GM18517 (cell line): Measurements from ENCODE around the gene ST6GALNAC3.
"Not testable (repeated sequence)": the region's sequence is repeated elsewhere in the genome, so short reads cannot be mapped to it uniquely, and the experiment has no call there.

Source experiments
- ATAC-seq: cut with Tn5 transposase; IDR thresholded peaks from one replicate; pipeline ENCODE4 v1.9.1; 2021; ENCODE audit warnings: mild to moderate bottlenecking, moderate library complexity; ENCODE audit not compliant: unreplicated experiment

Gene ST6GALNAC3

GRCh38 chr1:76074321-76075187 lies at the start of gene ST6GALNAC3:
Gene ST6GALNAC3, plus strand, starts transcription at chr1:76074746.
- peak; percentile 80 for ATAC-seq

DNA sequence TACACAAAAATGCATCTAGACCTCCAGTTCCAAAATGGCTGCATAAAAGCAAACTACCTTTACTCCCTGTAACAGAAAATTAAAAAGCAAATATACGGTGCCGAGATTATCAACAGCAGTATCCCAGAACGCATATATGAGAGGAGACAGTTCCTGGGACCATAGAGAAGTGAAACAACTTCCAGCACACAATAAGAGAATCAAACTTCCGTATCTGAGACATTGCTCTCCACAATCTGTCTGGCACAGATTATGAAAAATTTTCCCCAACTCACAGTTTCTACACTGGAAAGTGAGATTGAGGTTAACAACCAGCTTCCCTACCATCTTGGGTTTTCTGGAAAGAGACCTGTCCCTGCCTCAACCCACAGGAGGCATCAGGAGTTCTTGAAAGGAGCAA lies 47.2 kb upstream of the ST6GALNAC3 start:
- ATAC-seq: no peak

DNA sequence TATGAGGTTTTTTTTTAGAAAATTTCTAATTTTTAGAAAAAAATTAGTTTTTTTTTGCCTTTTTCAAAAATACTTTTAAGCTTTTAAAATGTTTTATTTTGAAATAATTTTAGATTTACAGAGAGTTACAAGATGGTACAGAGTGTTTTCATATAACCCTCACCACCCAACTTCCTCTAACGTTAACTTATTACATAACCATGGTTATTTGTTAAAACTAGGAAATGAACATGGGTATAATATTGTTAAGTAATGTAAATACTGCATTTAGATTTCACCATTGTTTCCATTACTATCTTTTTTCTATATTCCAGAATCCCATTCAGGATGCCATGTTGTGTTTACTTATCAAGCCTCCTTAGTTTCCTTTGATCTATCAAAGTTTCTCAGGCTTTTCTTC lies 45.2 kb upstream of the ST6GALNAC3 start:
- no peak for ATAC-seq

DNA sequence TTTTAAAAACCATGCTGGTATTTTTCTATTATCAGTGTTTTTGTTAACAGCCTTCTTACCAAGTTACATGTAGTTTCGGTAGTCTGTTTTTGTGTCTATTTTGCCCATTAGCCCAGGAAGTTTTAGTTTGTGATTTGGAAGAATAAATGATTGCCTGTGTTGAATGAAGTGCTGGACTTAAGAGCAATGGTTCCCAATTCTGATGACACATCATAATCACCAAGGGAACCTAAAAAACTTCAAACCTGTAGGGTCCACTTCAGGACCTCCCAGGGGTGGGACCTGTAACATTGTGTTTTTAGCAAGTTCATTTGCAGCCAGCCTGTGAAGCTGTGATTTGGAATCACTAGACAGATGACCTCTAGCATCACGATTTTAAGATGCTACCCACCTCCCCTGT lies 43.0 kb upstream of the ST6GALNAC3 start:
- ATAC-seq: no peak

DNA sequence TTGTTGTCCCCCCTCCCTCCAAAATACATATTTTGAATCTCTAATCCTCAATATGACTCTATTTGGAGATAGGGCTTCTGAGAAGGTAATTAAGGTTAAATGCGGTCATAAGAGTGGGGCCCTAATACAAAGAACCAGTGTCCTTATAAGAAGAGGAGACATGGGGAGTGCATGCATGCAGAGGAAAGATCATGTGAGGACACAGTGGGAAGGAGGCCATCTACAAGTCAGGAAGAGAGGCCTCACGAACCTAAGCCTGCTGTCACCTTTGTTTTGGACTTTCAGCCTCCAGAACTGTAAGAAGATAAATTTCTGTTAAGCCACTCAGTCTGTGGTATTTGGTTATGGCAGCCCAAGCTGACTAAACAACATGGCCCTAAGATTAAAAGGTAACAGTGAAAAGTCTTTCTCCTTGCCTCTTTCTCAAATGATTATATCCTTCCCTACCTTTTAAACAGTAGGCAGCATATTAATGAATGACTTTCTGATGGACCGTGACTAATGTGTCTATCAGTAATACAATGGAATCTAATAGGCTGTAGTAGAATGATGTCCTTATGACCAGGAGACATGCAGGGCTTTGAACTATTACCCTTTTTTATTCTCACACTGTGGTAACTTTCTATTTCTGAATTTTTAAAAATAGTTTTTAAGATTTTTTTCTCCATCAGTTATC lies 40.6 kb upstream of the ST6GALNAC3 start:
- no peak for ATAC-seq

- no peak for ATAC-seq
Measured at GRCh38 chr1:76035053-76035452, 39.5 kb upstream of the ST6GALNAC3 start.

DNA sequence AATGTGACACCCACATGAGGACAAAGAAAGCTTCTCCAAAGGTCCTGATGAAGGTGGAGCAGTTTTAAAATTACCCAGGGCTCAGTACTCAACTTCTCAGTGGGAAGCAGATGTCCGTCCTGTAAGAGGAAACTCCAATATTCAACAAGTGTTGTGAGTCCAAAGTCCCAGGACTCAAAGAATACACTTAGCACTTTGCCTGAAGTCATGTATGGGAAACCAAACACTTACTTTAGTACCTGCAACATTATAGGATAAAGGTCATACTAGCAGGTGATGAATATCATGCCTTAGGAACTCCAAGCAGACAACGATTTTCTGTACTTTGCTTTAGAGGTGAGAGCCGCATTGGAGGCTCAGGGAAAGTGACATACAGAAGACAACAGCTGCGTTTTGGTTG lies 37.2 kb upstream of the ST6GALNAC3 start:
- no peak for ATAC-seq

GRCh38 chr1:76038287-76039004 lies 36.1 kb upstream of the ST6GALNAC3 start:
- no peak for ATAC-seq

DNA sequence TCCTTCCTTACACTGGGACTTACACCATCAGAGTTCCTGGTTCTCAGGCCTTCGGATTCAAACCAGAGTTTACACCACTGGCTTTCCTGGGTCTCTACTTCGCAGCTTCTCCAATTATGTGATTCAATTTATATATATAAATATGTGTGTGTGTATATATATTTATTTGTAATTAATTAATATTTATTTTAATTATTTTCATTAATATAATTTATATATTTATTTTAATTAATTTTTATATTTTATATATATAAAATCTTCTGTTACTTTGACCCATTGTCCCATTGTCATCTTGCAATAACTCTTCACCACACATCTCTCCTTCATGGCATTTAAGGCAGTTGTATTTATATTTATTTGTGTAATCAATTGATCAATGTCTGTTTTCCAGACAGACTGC lies 28.4 kb upstream of the ST6GALNAC3 start:
- ATAC-seq: no peak

GRCh38 chr1:76048219-76048618 lies 26.3 kb upstream of the ST6GALNAC3 start:
- ATAC-seq: no peak

GRCh38 chr1:76048926-76049325 lies 25.6 kb upstream of the ST6GALNAC3 start:
- no peak for ATAC-seq

GRCh38 chr1:76049498-76049897 lies 25.0 kb upstream of the ST6GALNAC3 start:
- no peak for ATAC-seq

DNA sequence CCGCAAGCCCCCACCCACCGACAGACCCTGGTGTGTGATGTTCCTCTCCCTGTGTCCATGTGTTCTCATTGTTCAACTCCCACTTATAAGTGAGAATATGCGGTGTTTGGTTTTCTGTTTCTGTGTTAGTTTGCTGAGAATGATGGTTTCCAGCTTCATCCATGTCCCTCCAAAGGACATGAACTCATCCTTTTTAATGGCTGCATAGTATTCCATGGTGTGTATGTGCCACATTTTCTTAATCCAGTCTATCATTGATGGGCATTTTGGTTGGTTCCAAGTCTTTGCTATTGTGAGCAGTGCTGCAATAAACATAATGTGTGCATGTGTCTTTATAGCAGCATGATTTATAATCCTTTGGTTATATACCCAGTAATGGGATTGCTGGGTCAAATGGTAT lies 24.5 kb upstream of the ST6GALNAC3 start:
- not testable (repeated sequence) for ATAC-seq

DNA sequence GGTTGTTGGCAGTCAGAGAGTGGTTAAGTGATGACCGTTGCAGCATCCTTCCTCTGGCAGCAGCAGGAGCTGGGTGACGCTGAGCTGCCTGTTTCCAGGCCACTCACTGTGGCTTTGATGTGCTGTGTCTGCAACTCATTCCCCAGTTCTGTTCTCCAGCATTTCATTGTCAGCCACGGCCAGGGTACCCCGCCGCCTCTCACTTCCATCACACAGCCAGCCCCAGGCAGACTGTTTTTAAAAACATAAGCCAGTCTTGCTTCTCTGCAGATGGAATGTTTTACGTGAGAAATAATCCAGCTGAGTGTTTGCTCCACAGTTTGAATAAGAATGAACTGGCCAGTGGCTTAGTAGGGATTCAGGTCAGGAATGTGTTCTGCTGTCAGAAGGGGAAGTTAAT lies 21.5 kb upstream of the ST6GALNAC3 start:
- no peak for ATAC-seq

GRCh38 chr1:76054359-76054758 lies 20.2 kb upstream of the ST6GALNAC3 start:
- ATAC-seq: no peak

DNA sequence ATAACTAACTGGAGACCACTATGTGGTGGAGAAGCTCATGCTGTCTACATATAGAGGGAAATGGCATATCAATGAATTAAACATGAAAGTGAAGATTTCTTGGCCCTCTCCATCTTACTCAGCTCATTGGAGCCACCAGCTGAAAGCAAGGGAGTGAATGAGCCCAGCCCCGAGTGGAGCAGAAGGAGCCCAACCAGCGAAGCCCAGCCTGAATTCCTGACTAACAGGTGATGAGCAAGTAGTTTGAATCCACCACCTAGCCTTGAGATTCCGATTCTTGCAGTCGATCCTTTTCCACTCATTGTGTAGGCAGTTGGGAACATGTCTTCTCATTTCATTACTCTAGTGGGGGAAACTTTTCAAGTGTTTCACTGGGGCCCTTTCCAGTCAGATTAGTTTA lies 18.6 kb upstream of the ST6GALNAC3 start:
- no peak for ATAC-seq

- ATAC-seq: no peak
Measured at GRCh38 chr1:76059451-76059850, 15.1 kb upstream of the ST6GALNAC3 start.

DNA sequence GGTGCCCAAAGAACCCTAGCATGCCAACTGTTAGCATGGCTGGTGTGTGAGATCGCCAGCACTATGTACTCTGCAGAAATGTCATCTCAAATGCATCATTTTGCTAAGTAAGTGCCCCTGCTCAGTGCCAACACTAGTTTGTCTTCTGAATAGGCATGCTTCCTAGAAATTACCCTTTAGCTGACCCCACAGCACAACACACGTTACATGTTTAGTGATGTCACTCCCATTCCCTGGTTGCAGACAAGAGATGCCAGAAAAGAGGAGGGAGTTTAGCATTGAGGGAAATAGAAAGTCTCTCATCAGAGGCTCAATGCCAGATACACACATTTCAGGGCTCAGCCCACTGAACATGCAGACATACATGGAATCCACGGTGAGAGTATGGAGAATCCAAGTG lies 9.3 kb upstream of the ST6GALNAC3 start:
- no peak for ATAC-seq

- no peak for ATAC-seq
Measured at GRCh38 chr1:76066394-76066793, 8.2 kb upstream of the ST6GALNAC3 start.

DNA sequence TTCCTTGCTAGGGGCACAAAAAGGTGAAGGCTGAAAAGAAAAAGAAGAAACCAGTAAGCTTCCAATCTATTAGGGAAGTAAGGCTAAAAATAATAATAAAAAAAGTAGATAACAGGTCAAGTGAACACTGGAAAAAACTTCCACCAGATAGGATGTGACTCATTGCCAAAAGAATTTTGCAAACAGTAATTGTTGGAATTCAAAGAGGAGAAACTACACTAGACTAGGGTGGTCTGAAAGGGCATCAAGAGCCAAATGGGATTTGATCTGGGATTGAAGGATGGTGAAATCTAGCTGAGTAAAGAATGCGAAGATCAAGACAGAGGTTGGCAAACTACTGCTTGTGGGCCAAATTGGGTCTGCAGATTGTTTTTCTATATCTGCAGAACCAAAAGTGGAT lies 6.0 kb upstream of the ST6GALNAC3 start:
- ATAC-seq: no peak

- ATAC-seq: no peak
Measured at GRCh38 chr1:76068953-76069561, 5.5 kb upstream of the ST6GALNAC3 start.
